GM12892 (cell line): ENCODE data around the gene AQP7.
"Not testable (repeated sequence)": the region's sequence is repeated elsewhere in the genome, so short reads cannot be mapped to it uniquely, and the experiment has no call there.

Experiments
- DNase-seq: peaks from one replicate; pipeline ENCODE4 v3.0.0; 2011; ENCODE audit not compliant: insufficient read length
- FAIRE-seq: peaks from 2 replicates; lab custom pipeline; 2011; peaks lifted over from hg19 to GRCh38; lab: Jason Lieb, UNC
- POLR2A ChIP-seq: IDR thresholded peaks from 2 replicates; pipeline ENCODE4 v1.6.1; 2011; ENCODE audit warnings: low read depth, low read length, control low read depth
- POLR2AphosphoS5 ChIP-seq: IDR thresholded peaks from 2 replicates; pipeline ENCODE4 v1.6.1; 2011; ENCODE audit warnings: low read depth, low read length, control low read depth
- TAF1 ChIP-seq: IDR thresholded peaks from 2 replicates; pipeline ENCODE4 v1.6.1; 2011; ENCODE audit warnings: low read depth, mild to moderate bottlenecking, control low read depth, low read length, borderline replicate concordance

AQP7 gene

GRCh38 chr9:33366979-33367480, 35.3 kb downstream of the AQP7 start:
- FAIRE-seq (no peak), DNase-seq (no peak)
- TF ChIP-seq POLR2A (no peak), TAF1 (no peak), POLR2AphosphoS5 (no peak)

GRCh38 chr9:33364814-33365213, 37.6 kb downstream of the AQP7 start:
- FAIRE-seq: not testable (repeated sequence)

GRCh38 chr9:33364127-33364526, 38.2 kb downstream of the AQP7 start:
- DNase-seq (no peak), FAIRE-seq (no peak)
- TF ChIP-seq TAF1: no peak

More at GRCh38 chr9:33364814-33365213, 37.6 kb downstream of the AQP7 start:
- not testable (repeated sequence) for DNase-seq

- not testable (repeated sequence) for DNase-seq, FAIRE-seq
Observed at GRCh38 chr9:33358641-33359040, 43.7 kb downstream of the AQP7 start.

GRCh38 chr9:33355933-33356332, 46.4 kb downstream of the AQP7 start:
- DNase-seq (no peak), FAIRE-seq (no peak)
- TF ChIP-seq TAF1 (no peak), POLR2AphosphoS5 (no peak), POLR2A (no peak)

- TF ChIP-seq POLR2AphosphoS5 (no peak), POLR2A (no peak), TAF1 (no peak)
- DNase-seq (no peak), FAIRE-seq (no peak)
Observed at GRCh38 chr9:33354651-33355211, 47.6 kb downstream of the AQP7 start.

GRCh38 chr9:33351547-33351946, 50.8 kb downstream of the AQP7 start:
- no peak for TF ChIP-seq POLR2A
- TF ChIP-seq POLR2AphosphoS5: no peak
- no peak for TF ChIP-seq TAF1
- no peak for FAIRE-seq
- no peak for DNase-seq

GRCh38 chr9:33350310-33350709, 52.1 kb downstream of the AQP7 start:
- DNase-seq (no peak), FAIRE-seq (no peak)
- TF ChIP-seq POLR2AphosphoS5 (no peak), TAF1 (no peak), POLR2A (no peak)

GRCh38 chr9:33349743-33350142, 52.6 kb downstream of the AQP7 start:
- DNase-seq (no peak), FAIRE-seq (no peak)
- TF ChIP-seq TAF1: no peak
- TF ChIP-seq POLR2A: no peak
- no peak for TF ChIP-seq POLR2AphosphoS5

- no peak for FAIRE-seq
- TF ChIP-seq POLR2A: no peak
- TF ChIP-seq POLR2AphosphoS5: no peak
- TF ChIP-seq TAF1: no peak
Observed at GRCh38 chr9:33348998-33349397, 53.4 kb downstream of the AQP7 start.

GRCh38 chr9:33346564-33346963, 55.8 kb downstream of the AQP7 start:
- TF ChIP-seq TAF1 (no peak), POLR2AphosphoS5 (no peak), POLR2A (no peak)
- FAIRE-seq (no peak), DNase-seq (no peak)

More at GRCh38 chr9:33348998-33349397, 53.4 kb downstream of the AQP7 start:
- no peak for DNase-seq

GRCh38 chr9:33344145-33344544, 58.2 kb downstream of the AQP7 start:
- TF ChIP-seq TAF1: no peak
- TF ChIP-seq POLR2A: no peak
- TF ChIP-seq POLR2AphosphoS5: no peak
- no peak for FAIRE-seq
- no peak for DNase-seq

- no peak for DNase-seq
- FAIRE-seq: no peak
- no peak for TF ChIP-seq POLR2AphosphoS5
- no peak for TF ChIP-seq POLR2A
- no peak for TF ChIP-seq TAF1
Observed at GRCh38 chr9:33341182-33341581, 61.2 kb downstream of the AQP7 start.

- no peak for DNase-seq
- TF ChIP-seq POLR2AphosphoS5: no peak
- no peak for TF ChIP-seq POLR2A
- TF ChIP-seq TAF1: no peak
- no peak for FAIRE-seq
Observed at GRCh38 chr9:33340186-33340585, 62.2 kb downstream of the AQP7 start.
